Stimulated activated memory B cell treated with anti-CD40 and anti-IgM and Interleukin-4, amounts not matched to agents 10 μg/mL and 1 μg/mL and 100 μg/mL, for 72 hours (primary cell): ENCODE measurements around the gene EIF2S2.

Experiments used
- ATAC-seq: fragments of 150-1000 bp; cut with Tn5 transposase; 2 replicates; pipeline ENCODE4 v1.10.0; 2021
- H3K27ac Mint-ChIP-seq: one replicate; pipeline ENCODE4 v1.8.0; 2022; ENCODE audit warnings: mild to moderate bottlenecking, mixed read lengths
- H3K27me3 Mint-ChIP-seq: one replicate; pipeline ENCODE4 v1.8.0; 2022; ENCODE audit warnings: mixed read lengths
- H3K36me3 Mint-ChIP-seq: one replicate; pipeline ENCODE4 v1.8.0; 2022; ENCODE audit warnings: mixed read lengths
- H3K4me1 Mint-ChIP-seq: one replicate; pipeline ENCODE4 v1.8.0; 2022; ENCODE audit warnings: mixed read lengths
- H3K4me3 Mint-ChIP-seq: one replicate; pipeline ENCODE4 v1.8.0; 2022; ENCODE audit warnings: mild to moderate bottlenecking, moderate library complexity, mixed read lengths
- H3K9me3 Mint-ChIP-seq: one replicate; pipeline ENCODE4 v1.8.0; 2022; ENCODE audit warnings: mixed read lengths

EIF2S2 gene

DNA sequence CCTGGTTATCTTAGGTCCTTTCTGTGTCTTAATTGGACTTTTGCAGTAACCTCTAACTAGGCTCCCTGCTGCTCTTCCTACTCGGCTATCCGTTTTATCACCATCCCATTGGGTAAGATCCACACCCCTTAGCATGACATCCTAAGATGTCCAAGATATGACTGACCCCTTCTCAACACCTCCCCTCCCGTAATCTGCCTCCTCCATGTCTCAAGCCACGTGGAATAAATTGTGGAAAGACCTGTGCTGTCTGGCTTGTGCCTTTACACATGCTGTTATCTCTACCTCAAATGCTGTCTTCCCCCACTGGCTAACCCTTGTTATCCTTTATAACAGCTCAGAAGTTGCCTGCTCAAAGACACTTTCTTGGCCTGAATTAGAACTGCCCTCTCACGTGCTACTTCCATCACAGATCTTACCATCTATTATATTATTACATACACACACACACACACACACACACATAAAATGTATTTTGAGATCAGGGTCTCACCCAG lies 26.5 kb downstream of the EIF2S2 start:
- Mint-ChIP-seq H3K4me3 (no peak overlapping the region), H3K27ac (peak overlapping the region; percentile 1), H3K4me1 (peaks cover 22% of the 10 kb centered on the region), H3K27me3 (no peaks in the 10 kb centered on the region), H3K9me3 (no peaks in the 10 kb centered on the region), H3K36me3 (peaks cover 62% of the 10 kb centered on the region)
- no peak for ATAC-seq

DNA sequence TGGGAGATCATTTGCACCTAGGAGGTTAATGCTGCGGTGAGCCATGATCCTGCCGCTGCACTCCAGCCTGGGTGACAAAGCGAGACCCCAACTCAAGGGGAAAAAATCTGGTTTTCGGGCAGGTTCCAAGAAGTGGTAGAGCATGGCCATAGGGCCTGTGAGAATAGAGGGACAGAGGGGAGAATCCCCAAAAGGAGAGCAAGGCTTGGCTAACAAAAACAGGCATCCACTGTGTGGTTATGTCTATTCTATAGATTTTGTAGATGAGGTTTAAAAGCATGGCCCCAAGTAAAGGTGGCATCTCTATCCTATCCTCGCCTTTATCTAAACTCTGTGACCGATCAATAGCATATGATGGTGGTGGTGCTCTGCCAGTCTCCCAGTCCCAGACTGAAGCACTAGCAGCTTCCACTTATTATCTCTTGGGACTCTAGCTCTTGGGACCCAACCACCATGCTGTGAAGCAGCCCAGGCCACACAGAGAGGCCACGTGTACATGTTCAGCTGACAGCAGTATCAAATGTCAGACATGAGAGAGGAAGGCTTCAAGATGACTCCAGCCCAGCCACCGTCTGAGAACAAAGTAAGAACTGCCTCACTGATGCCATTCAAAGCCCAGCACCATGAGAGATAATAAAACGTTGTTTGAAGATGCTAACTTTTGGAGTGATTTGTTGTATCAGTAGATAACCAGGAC lies 27.7 kb downstream of the EIF2S2 start:
- no peak overlapping the region for H3K4me3 Mint-ChIP-seq
- peak overlapping the region; percentile 45 for H3K27ac Mint-ChIP-seq
- H3K4me1 Mint-ChIP-seq = peaks cover 22% of the 10 kb centered on the region
- H3K9me3 Mint-ChIP-seq = no peaks in the 10 kb centered on the region
- H3K36me3 Mint-ChIP-seq = peaks cover 64% of the 10 kb centered on the region
- no peaks in the 10 kb centered on the region for H3K27me3 Mint-ChIP-seq
- ATAC-seq = no peak

DNA sequence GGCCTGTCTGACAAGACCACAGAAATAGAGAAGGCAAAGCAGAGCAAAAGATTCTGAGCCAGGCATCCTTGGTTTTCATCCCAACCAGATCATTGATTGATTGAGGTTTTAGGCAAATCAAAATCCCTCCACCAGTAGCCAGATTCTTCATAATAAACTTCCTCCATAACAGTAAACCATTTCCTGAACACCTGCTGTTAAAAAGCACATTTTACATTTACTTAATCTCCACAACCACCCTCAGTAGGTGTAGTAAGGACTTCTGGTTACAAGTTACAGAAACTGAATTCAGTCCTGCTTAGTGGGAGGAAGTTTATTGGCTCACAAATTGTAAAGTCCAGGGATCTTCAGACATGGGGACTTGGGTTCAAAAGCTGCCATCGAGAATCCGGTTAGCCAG lies 28.3 kb downstream of the EIF2S2 start:
- peak overlapping the region; percentile 45 for H3K27ac Mint-ChIP-seq
- H3K36me3 Mint-ChIP-seq = peaks cover 65% of the 10 kb centered on the region
- no peak for ATAC-seq
- H3K27me3 Mint-ChIP-seq = no peaks in the 10 kb centered on the region
- H3K9me3 Mint-ChIP-seq = no peaks in the 10 kb centered on the region
- H3K4me1 Mint-ChIP-seq = peaks cover 25% of the 10 kb centered on the region
- H3K4me3 Mint-ChIP-seq = no peak overlapping the region

DNA sequence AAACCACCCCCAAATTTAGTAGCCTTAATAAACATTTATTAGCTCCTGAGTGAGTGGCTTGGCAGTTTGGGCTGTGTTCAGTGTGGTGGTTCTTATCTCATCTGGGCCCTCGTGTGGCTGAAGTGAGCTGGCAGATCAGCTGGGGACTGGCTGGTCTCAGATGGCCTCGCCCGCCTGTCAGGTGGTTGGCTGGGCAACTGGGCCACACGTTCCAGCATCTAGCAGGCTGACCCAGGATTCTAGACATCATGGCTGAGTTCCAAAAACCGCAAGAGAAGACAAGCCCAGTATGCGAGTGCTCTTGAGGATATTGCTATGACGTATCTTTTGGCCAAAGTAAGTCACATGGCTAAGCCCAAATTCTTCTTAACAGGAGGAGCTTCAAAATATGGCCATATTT lies 28.9 kb downstream of the EIF2S2 start:
- no peaks in the 10 kb centered on the region for H3K9me3 Mint-ChIP-seq
- H3K36me3 Mint-ChIP-seq = peaks cover 65% of the 10 kb centered on the region
- ATAC-seq = no peak
- no peak overlapping the region for H3K4me3 Mint-ChIP-seq
- no peaks in the 10 kb centered on the region for H3K27me3 Mint-ChIP-seq
- H3K27ac Mint-ChIP-seq = peak overlapping the region; percentile 45
- peaks cover 26% of the 10 kb centered on the region for H3K4me1 Mint-ChIP-seq

DNA sequence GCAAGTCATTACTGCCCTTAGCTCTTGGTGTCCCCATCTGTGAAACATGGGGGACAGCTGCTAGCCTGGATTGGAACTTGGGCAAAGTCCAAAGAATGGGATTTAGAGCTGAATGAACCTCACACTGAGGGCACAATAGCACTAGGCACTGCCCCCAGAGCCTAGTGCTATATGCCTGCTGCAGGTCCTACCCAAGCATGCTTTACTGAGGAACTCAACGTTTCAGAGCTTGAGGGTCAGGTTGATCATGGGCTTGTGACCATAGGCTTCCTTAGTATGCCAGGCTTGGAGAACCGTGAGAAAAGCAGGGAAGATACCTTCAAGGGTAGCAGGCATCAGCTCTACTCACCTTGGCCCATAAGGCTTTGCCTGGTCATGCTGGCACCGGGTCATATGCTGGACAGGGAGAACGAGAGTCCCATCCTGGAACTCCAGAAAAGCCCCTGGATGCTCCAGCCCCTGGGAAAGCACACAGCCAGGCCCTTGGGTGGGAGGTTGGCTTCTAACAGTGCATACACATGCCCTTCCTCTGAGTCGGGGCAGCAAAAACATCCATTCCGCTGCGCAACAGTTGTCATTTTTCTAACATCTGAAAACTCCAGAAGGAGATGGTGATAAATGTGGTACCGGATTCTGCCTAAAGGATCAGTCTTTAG lies 29.7 kb downstream of the EIF2S2 start:
- H3K27ac Mint-ChIP-seq = peak overlapping the region; percentile 45
- no peak for ATAC-seq
- H3K4me3 Mint-ChIP-seq = no peak overlapping the region
- H3K9me3 Mint-ChIP-seq = no peaks in the 10 kb centered on the region
- H3K4me1 Mint-ChIP-seq = peaks cover 26% of the 10 kb centered on the region
- no peaks in the 10 kb centered on the region for H3K27me3 Mint-ChIP-seq
- H3K36me3 Mint-ChIP-seq = peaks cover 62% of the 10 kb centered on the region

DNA sequence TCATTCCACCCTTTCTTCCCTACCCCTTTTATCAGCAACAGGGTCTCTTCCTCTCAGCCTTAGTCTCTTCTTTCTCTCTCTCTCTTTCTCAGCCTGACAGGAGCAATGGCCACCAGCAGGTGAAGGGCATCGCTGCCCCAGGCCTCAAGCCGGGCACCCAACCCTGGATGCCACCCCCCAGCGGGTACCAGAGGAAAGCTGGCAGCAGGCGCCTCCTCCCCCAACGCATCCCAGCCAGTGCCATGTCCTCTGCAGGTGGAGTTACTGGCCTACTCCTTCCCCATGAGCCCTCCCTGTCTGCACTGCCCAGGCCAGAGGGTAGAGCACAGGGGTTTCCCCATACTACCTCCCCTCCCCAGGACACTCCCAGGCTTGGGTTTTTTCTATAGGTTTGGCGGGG lies 32.2 kb downstream of the EIF2S2 start:
- ATAC-seq = no peak
- H3K36me3 Mint-ChIP-seq = peaks cover 67% of the 10 kb centered on the region
- H3K9me3 Mint-ChIP-seq = no peaks in the 10 kb centered on the region
- H3K27me3 Mint-ChIP-seq = no peaks in the 10 kb centered on the region
- H3K4me3 Mint-ChIP-seq = no peak overlapping the region
- H3K4me1 Mint-ChIP-seq = peaks cover 26% of the 10 kb centered on the region
- no peak overlapping the region for H3K27ac Mint-ChIP-seq

DNA sequence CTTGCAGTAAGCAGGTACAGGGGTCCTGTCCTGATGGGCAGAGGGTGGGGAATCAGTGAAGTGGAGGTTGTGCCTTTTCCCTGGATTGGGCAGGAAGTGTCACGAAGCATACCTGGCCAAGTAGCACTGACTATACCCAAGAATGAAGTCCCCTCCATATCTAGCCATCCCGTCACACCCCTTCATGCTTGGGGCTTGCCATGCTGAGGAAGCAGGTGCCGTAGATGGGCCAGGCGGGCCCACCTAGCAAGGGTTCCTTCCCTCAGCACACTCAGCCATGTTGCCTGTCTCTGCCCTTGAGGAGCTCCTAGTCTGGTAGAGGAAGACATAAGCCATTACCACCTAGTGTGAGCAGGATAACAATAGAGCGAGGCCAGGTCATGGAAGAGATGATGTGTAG lies 33.5 kb downstream of the EIF2S2 start:
- H3K9me3 Mint-ChIP-seq = no peaks in the 10 kb centered on the region
- H3K27me3 Mint-ChIP-seq = no peaks in the 10 kb centered on the region
- H3K36me3 Mint-ChIP-seq = peaks cover 58% of the 10 kb centered on the region
- H3K4me3 Mint-ChIP-seq = no peak overlapping the region
- no peak for ATAC-seq
- peaks cover 14% of the 10 kb centered on the region for H3K4me1 Mint-ChIP-seq
- peak overlapping the region; percentile 42 for H3K27ac Mint-ChIP-seq

DNA sequence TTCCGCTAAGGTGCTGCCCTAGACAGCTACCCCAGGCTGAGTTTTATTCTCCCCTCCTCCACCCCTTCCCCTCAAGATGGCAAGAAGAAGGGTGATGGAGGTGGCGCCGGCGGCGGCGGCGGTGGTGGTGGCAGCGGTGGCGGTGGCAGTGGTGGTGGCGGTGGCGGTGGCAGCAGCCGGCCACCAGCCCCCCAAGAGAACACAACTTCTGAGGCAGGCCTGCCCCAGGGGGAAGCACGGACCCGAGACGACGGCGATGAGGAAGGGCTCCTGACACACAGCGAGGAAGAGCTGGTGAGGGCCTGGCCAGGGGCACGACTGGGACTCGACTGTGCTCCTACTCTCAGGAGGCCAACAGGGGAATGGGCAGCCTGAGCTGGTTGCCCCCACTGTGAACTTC lies 35.1 kb downstream of the EIF2S2 start:
- Mint-ChIP-seq H3K27ac (no peak overlapping the region), H3K9me3 (no peaks in the 10 kb centered on the region)

DNA sequence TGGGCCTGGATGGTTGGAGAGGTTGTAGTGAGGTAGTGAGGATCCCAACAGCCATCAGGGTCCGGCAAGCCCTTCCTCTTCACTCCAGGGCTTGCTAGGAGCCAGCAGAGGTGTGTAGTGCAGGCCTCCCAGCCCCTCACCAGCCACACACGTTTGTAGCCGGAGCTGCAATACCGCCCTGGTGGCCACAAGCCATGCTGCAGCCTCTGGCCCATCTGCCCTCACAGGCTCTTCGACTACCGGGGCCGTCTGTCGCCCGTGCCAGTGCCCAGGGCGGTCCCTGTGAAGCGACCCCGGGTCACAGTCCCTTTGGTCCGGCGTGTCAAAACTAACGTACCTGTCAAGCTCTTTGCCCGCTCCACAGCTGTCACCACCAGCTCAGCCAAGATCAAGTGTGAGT lies 36.4 kb downstream of the EIF2S2 start:
- no peak for ATAC-seq
- Mint-ChIP-seq H3K4me1 (peaks cover 4% of the 10 kb centered on the region), H3K9me3 (no peaks in the 10 kb centered on the region), H3K27me3 (no peaks in the 10 kb centered on the region), H3K4me3 (no peak overlapping the region), H3K27ac (no peak overlapping the region), H3K36me3 (peaks cover 50% of the 10 kb centered on the region)

More for the DNA sequence above, 35.1 kb downstream of the EIF2S2 start:
- Mint-ChIP-seq H3K4me1 (peaks cover 11% of the 10 kb centered on the region), H3K27me3 (no peaks in the 10 kb centered on the region), H3K4me3 (no peak overlapping the region), H3K36me3 (peaks cover 62% of the 10 kb centered on the region)
- ATAC-seq = no peak

DNA sequence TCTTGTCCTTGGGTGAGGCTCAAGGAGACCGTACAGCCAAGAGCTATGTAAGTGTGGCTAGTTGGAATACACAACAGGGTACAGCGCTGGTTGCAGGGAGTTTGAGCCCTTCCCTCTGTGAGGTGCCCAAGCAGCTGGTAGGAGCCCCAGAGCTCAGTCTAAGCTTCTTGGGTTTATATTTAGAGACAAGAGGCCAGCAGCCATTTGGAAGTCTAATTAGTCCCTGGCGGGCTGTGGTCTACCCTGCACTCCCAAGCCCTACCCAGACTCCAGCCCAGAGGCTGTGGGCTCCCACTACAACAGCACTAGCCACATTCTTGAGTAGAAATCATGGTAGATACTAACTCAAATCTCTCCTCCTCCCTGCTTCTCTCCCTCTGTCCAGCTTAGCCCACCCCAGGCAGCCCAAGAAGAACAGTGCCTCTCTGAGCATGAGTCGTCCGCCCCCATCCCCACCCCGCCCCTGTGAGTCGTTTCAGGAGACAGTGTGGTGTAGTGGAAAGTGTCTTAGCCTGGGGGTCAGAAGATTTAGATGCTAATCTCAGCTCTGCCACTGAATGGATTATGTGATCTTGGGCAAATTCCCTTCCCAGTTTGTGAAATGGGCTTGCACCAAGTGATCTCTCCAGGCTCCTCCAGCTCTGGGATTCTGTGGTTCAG lies 37.8 kb downstream of the EIF2S2 start:
- no peaks in the 10 kb centered on the region for H3K27me3 Mint-ChIP-seq

DNA sequence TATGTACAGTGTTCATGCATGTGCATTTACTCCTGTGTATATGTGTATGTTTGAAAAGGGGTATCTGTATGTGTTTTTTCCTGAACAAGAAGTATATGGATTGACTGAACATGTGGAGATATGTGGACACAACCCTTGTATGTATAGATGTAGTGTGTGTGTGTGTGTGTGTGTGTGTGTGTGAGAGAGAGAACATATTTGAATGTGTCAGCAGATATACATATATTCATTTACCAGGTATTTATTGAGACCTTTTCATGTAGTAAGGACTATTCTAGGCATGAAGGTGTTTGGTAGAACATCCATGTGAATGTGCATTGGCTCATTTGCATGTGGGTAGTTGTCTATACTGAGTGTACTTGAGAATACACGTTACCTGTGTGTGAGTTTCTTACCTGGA lies 39.3 kb downstream of the EIF2S2 start:
- no peak for ATAC-seq
- no peaks in the 10 kb centered on the region for H3K27me3 Mint-ChIP-seq

More for the DNA sequence above, 37.8 kb downstream of the EIF2S2 start:
- H3K36me3 Mint-ChIP-seq = peaks cover 41% of the 10 kb centered on the region
- H3K4me3 Mint-ChIP-seq = no peak overlapping the region
- H3K27ac Mint-ChIP-seq = no peak overlapping the region
- no peaks in the 10 kb centered on the region for H3K9me3 Mint-ChIP-seq
- peaks cover 12% of the 10 kb centered on the region for H3K4me1 Mint-ChIP-seq
- ATAC-seq = no peak

DNA sequence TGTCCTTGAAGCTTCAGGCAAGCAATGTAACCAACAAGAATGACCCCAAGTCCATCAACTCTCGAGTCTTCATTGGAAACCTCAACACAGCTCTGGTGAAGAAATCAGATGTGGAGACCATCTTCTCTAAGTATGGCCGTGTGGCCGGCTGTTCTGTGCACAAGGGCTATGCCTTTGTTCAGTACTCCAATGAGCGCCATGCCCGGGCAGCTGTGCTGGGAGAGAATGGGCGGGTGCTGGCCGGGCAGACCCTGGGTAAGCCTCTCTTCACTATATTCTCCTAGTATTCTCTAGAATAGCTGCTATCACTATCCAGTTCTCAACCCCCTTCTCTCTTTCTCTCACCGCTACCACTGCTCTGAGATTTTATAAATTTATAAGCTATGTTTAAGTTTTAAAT lies 40.0 kb downstream of the EIF2S2 start:
- no peak for ATAC-seq
- Mint-ChIP-seq H3K4me3 (no peak overlapping the region), H3K36me3 (peaks cover 25% of the 10 kb centered on the region), H3K4me1 (peaks cover 24% of the 10 kb centered on the region), H3K27me3 (no peaks in the 10 kb centered on the region), H3K27ac (no peak overlapping the region), H3K9me3 (no peaks in the 10 kb centered on the region)

More for the DNA sequence above, 39.3 kb downstream of the EIF2S2 start:
- H3K27ac Mint-ChIP-seq = no peak overlapping the region
- H3K4me1 Mint-ChIP-seq = peaks cover 21% of the 10 kb centered on the region
- no peak overlapping the region for H3K4me3 Mint-ChIP-seq
- peaks cover 28% of the 10 kb centered on the region for H3K36me3 Mint-ChIP-seq
- H3K9me3 Mint-ChIP-seq = no peaks in the 10 kb centered on the region

DNA sequence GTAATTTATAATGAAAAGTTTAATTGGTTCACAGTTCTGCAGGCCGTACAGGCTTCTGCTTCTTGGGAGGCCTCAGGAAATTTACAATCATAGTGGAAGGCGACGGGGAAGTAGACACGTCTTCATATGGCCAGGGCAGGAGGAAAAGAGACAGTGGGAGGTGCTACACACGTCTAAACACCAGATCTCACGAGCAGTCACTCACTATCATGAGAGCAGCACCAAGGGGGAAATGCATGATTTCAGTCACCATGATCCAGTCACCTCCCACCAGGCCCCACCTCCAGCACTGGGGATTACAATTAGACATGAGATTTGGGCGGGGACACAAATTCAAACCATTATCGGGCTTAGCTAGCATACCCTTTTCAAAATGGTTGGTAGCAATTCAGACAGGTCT lies 41.2 kb downstream of the EIF2S2 start:
- Mint-ChIP-seq H3K27ac (no peak overlapping the region), H3K4me1 (peaks cover 24% of the 10 kb centered on the region), H3K27me3 (no peaks in the 10 kb centered on the region), H3K36me3 (peaks cover 14% of the 10 kb centered on the region), H3K9me3 (no peaks in the 10 kb centered on the region), H3K4me3 (no peak overlapping the region)
- ATAC-seq = no peak

DNA sequence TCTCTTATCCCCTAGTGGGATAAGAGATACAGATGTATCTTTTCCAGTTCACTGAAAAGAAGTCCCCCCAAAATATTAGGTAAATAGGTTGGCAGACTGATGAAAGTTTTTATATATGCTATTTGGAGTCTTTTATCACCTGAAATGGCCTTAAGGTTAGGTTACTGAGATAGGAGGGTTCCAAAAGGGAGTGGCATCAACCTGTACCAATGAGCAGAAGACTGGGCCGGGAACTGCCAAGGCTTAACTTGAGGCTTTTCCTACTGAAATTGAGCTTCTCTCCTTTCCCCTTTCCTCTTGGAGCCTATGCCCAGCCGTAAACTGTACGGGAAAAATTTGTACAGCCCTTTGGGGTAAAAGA lies 42.0 kb downstream of the EIF2S2 start:
- Mint-ChIP-seq H3K9me3 (no peaks in the 10 kb centered on the region), H3K4me1 (peaks cover 24% of the 10 kb centered on the region), H3K27ac (no peak overlapping the region), H3K36me3 (peaks cover 12% of the 10 kb centered on the region), H3K4me3 (no peak overlapping the region), H3K27me3 (no peaks in the 10 kb centered on the region)
- ATAC-seq = no peak

DNA sequence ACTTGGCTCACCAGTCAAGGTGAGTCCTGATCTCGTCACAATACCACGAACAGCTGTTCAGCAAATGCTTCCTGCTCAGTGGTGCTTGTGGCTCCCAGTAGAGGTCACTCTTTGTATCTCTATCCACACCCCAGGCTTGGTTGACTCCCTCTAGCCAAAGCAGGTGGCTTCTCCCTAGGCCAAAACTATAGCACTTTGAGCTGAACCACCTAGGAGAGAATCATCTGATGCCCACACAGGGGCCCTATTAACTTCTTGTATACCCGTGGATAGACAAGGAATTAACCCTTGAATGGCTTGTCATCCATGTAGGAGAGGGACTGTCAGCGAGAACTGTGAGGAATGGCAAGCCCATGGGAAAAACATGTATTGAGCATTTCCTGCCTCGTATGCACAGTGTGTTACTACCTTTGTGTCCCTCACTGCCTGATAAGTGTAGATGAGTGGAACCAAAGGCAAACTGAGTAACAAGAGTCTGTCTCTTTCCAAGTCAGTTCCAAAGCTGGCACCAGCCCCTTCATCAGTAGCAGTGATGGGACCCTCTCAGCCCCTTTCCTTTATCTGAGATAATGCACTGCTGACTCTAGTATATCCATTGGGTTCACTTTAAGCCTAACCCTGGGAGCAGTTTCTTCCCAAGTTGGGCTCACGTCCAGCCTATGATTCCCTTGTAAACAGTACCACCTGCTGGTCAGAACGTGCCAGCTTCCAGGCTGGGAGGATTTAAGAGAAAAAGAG lies 42.5 kb downstream of the EIF2S2 start:
- no peaks in the 10 kb centered on the region for H3K9me3 Mint-ChIP-seq
- peaks cover 12% of the 10 kb centered on the region for H3K36me3 Mint-ChIP-seq
- ATAC-seq = peak; percentile 95
- H3K4me3 Mint-ChIP-seq = no peak overlapping the region
- H3K27ac Mint-ChIP-seq = no peak overlapping the region
- H3K27me3 Mint-ChIP-seq = no peaks in the 10 kb centered on the region
- H3K4me1 Mint-ChIP-seq = peaks cover 24% of the 10 kb centered on the region
